Inferior parietal cortex (tissue), 1 donor: ENCODE measurements around the gene SLC12A2.
A peak's percentile ranks its signal among the peaks of the same experiment; 100 is the strongest.

Experiments
- DNase-seq: peaks from one replicate; pipeline ENCODE4 v3.0.0-alpha.2; 2016; ENCODE audit errors: extremely low spot score

The SLC12A2 gene

DNA sequence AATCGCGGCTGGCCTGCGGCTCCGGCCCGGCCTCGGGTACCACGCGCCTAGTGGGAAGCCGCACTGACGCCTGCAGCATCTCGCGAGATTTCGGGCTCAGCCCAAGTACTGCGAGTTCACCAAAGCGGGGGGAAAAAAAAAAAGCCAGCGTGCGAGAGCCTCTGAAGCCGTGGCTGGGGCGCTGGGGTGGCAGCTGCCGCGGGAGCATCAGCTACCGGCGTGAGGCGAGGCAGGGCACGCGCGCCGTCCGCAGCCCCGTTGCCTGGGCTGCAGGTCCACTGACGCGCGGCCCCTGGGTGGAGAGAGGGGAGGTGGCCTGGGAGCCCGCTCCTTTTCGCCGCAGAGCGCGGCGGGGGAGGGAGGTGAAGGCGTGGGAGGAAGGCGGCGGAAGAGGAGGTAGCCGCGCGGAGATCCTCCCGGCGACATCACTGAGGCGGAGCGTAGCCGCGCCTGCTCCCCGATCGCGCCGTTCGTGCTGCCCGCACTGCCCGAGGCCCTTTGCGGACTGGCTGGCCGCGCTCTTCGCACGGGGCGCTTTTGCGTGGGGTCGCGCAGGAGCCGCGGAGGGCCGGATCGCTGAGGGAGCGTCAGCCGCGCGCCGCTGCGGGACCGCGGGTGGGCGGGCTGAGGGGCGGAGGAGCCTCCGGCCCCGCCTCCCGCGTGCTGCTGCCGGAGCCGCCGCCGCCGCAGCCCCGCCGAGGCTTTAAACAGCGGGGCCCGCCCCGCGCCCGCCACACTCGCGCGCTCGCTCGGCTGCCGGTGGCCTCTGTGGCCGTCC is at the start of gene SLC12A2:
Gene SLC12A2 (plus strand): TSS at position 734 of the 778 bp plus-strand sequence. CDS start 189 bp downstream, outside the sequence.
- peak; percentile 91 for DNase-seq

DNA sequence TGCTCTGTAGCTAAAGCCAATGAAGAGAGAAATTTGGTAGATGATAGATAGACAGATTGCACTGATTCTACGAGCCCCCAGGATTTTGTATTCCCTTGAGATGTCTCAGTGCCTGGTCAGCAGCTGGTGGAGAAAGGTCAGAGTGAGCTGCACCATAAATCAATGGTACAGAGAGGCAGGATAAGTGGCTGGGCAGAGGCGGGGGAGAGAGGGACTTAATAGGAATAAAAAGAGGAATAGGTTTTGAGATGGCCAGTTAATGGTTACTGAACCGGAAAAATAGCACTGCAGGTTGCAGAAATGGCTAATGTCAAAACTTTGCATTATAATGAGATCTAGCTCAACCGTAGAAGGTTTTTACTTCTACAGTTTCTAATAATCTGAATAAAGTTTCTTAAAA is 47.9 kb upstream of the SLC12A2 start:
- no peak for DNase-seq

DNA sequence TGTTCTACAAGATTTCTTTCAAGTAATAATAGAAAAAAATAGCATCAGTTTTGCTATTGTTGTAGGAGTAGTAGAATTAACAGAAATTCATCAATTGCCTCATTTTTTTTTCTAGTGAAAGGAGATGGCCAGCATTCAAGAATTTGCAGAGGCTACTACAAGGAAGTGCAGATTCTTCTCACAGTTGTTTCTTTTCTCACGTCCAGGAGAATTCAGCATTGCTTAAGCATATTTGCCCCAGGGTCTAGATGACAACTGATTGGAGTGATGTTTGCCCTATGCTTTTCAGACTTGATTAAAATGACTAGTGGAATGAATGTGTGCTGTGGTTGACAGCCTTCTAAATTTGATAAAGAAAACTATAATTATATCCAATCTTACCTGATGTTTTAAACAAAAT is 46.6 kb upstream of the SLC12A2 start:
- no peak for DNase-seq

DNA sequence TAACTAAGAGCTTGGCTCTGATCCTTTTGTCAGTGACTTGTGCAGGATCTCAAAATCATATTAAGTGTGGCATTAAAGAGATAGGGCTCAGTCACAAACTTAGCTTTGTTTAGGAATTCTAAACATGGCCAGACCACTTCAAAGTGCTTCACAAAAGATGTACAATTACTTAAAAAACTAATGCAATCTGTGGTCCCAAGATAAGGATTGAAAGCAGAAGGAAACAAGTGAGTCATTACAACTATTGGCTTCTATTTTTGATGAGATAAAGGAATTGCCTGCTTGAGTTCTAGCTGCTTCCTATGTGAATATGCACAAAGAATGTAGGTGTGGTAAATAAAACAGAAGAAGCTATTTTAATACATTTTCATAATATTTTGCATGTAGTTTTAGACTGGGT is 44.9 kb upstream of the SLC12A2 start:
- no peak for DNase-seq

DNA sequence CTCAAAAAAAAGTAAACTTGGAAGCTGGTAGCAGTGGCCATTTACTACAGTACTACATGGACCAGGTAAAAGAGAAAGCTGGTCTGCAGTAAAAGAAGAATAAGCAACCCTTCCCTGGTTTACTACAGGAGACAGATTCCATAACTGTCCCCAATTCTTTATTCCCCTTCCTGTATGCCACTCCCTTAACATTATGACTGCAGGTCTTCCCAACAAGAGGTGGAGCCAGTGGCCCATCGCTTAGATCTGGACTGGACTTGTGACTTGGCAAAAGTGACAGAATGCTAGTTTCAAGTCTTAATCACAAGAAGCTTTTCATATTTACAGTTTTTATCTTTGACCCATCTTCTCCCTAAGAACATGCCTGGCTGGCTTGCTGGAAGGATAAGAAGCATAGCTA is 42.6 kb upstream of the SLC12A2 start:
- no peak for DNase-seq

DNA sequence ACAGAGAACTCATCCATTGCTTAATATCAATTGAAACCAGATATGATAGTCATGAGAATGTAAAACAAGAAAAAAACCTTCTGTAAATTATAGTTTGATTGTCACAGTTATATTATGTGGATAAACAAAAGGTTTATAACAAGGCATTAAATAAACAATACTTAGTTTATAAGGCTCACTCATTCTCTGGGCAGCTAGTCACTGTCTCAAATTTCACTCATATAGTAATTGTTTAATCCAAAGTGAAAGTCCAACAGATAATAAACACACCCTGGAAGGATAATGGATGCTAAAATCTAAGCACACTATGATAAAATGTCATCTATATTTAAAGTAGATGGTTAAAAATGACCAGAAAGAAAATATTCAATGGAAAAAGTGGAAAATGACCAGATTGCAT is 30.8 kb upstream of the SLC12A2 start:
- no peak for DNase-seq

DNA sequence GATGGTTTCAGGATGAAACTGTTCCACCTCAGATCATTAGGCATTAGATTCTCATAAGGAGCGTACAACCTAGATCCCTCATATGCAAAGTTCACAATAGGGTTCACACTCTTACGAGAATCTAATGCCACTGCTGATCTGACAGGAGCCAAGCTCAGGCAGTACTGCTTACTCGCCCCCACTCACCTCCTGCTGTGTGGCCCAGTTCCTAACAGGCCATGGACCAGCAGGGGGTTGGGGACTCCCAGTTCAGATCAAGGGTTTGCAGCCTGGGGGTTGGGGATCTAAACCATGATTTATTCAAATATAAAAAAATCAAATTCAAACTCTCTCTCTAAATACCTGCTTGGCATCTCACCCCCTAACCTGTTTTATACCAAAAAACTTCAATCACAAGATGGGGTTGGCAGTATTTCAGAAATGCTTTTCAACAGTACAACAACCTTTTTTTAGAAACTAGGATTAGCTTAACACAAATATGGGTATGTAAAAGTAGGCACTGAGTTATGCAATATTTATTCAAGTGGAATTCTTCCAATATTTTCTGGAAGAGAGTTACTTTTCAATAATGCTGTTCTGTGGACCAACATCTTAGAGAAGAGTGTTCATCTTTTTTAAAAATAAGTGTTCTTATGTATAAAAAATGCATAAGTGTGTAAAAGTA is 30.1 kb upstream of the SLC12A2 start:
- DNase-seq: no peak

DNA sequence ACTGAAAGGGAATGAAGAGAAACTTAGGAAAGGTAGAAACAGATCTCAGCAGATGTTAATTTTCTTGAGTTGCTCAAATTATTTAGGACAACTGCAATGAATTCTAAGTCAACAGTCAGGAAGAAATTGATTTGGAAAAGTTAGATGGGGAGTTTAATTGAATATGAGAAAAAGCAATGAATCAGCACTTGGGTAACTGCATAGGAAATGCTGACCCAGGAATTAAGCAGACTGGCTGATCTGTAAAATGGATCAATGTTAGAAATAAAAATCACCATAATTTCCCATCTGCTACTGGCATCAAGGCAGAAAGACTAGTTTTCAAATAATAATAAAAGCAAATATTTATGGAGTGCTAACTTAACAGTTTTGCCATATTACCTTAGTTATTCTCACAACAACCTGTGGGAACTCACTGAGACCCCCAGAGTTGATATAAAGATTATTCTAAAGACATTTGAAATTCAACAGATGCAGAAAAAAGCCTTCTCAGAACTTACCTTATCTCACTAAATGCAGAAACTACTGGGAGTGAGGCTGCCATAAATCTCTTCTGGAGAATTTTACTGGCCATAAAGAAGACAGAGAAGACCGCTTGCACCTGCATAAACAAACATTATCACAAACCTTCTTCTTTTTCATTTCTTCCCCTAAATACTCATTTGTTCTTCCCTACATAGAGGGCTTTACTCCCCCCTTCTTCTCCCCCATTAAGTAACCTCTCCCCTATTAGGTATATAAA is 22.8 kb upstream of the SLC12A2 start:
- no peak for DNase-seq

DNA sequence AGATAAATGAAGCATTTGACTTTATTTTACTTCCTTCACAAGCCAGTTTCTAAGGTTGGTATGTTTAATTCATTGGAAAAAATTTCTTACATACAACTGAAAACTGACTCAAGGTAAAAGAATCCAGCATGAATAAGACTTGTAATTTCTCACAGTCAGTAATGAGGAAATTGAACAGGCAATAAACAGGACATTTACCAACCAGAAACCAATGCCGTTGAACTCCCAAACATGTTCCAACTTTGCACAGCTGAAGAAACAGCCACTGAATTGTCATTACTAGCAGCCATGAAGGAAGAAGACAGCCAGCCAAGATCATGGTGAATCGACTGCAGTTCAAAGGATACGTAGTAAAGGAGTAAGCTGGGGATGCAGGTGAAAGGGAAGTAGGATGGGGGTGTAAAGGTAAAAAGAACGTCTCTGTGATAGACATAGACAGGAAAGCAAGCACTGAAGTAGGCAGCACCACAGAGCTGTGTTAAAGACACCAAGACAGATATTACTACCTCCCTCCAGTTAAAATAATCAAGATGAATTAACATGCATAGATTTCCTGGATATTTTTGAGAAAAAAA is 21.3 kb upstream of the SLC12A2 start:
- no peak for DNase-seq

DNA sequence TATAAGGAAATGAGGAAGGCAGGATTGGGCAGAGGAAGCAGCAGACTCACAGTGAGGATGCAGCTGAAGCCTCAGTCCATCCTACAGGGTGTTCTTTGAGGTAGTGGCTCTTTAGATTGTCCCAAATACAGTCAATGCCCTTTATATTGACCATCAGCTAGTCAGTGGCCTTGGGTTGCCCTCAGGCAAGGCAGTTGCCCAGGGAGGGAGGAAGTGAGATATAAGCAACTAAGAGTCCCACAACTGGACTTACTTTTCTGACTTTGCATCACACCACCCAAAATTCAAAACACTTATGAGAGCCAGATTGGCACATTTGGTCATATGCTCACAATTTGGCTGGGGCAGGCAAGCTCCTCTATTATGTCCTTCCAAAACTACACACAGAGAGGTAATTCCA is 9.4 kb upstream of the SLC12A2 start:
- DNase-seq: no peak

DNA sequence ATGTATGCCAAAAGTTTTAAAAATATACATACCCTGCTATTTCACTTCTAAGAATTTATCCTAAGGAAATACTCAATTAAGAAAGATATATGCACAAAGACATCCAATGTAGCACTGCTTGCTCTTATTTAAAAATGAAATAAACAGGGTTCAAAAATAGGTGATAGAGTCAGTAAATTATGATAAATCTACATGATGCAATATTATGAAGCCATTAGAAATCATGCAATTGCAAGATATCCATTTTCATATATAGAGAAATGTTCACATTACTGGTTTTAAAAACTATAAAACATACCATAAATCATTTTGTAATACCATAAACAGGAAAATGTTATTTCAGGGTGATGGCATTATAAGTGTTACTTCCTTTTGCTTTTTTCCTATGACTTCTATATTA is 8.6 kb upstream of the SLC12A2 start:
- no peak for DNase-seq

DNA sequence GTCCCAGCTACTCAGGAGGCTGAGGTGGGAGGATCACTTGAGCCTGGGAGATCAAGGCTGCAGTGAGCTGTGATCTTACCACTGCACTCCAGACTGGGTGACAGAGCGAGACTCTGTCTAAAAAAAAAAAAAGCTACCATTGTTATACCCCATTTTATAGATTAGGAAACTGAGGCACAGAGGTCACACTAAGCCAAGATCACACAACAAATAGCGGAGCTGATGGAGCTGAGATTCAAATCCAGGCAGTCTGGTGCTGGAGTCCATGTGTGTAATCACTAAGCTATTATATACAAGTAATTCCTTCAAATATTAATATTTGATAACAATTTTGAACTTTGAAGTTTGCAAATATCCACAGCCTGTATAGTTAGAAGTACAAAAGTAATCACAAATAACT is 6.0 kb upstream of the SLC12A2 start:
- no peak for DNase-seq

DNA sequence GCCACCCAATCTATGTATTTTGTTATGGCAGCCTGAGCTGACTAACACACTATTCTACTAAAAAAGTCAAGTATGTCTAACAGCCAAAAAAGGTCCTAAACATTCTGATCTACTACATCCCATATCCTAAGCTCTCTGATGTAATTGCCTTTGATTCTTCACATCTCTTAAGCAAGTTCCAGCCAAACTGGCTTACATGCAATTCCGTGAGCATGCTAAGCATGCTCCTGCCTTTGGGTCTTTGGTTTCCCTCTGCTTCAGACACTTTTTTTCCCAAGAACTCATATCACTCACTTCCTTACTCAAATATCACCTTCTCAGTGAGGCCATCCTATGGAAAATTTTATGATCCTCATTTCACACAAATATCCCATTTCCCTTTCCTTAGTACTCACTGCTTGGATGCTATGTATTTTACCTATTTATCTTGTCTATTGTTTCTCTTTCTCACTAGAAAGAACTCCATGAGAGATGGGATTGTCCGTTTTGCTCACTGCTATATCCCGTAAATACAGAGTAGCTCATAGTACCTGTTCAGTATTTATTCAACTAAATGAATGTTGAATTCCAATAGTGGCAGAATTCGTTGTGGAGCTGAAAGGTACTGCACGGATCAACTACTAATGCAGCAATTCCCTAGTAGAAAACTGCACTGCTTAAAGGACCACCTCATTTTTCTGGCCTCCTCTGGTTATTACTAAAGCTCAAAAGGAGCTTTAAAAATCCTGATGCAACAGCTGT is 2.3 kb upstream of the SLC12A2 start:
- no peak for DNase-seq

DNA sequence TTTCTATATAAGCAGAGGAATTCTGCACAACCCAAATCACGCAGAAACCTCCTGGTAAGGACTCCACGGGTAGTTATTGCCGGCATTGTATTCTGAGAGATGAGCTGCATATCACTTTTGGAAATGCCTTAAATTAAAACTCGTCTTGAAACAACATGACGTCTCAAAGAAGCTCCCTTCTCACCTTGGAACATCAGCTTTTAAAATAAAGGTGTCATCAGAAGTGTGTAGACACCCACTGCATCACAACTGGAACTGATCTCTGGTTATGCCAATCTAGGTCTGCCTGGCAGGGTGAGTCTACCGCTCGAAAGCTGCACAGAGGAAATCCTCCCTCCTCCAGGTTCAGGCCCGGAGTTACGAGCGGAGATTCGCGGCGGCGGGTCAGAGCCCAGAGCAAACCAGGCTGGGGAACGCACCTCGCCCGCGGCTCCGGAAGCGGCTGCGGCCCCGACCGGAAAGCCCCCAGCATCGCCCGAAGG is 974 bp upstream of the SLC12A2 start:
- peak; percentile 60 for DNase-seq

DNA sequence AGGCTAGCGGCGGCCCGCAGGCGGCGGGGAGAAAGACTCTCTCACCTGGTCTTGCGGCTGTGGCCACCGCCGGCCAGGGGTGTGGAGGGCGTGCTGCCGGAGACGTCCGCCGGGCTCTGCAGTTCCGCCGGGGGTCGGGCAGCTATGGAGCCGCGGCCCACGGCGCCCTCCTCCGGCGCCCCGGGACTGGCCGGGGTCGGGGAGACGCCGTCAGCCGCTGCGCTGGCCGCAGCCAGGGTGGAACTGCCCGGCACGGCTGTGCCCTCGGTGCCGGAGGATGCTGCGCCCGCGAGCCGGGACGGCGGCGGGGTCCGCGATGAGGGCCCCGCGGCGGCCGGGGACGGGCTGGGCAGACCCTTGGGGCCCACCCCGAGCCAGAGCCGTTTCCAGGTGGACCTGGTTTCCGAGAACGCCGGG is 253 bp downstream of the SLC12A2 start:
- DNase-seq: no peak

DNA sequence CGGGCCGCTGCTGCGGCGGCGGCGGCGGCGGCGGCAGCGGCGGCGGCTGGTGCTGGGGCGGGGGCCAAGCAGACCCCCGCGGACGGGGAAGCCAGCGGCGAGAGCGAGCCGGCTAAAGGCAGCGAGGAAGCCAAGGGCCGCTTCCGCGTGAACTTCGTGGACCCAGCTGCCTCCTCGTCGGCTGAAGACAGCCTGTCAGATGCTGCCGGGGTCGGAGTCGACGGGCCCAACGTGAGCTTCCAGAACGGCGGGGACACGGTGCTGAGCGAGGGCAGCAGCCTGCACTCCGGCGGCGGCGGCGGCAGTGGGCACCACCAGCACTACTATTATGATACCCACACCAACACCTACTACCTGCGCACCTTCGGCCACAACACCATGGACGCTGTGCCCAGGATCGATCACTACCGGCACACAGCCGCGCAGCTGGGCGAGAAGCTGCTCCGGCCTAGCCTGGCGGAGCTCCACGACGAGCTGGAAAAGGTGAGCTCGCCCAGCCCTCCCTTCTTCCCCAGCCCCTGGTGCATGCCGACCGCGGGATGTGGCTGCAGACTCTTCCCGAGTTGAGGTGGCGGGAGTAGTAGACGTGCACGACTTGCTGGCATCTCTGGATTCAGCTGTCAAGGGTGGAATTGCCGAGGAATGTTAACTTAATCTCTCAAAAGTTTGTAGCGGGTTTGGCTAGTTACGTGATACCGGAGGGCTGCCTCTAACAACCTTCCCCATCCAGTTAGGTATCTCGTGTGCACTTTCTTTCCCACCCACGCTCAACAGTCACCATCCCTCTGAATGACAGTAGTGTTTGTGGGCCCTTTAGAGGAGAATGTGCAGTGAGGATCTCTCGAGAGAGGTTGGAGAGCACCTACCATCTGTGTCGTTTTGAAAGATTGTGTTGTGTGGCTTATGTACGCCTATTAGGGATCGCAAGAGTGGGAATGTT is 932 bp downstream of the SLC12A2 start:
- DNase-seq: no peak

DNA sequence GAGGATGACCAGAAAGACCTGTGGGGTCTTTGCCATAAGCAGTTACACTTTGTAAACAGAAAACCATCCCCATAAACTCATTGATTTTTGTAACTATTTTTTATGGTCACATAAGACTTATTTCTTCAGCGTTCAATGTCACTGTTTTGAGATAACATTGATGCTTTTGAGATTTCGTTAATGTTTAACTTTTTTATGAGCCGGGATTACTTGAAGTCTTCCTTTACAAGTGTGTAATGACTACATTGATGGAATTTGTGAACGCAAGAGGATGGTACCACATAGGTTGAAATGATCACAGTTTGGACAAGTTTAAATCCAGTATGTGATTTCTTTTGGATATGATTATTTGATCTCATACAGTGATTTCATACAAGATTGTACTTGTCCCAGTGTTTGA is 1.8 kb downstream of the SLC12A2 start:
- no peak for DNase-seq

DNA sequence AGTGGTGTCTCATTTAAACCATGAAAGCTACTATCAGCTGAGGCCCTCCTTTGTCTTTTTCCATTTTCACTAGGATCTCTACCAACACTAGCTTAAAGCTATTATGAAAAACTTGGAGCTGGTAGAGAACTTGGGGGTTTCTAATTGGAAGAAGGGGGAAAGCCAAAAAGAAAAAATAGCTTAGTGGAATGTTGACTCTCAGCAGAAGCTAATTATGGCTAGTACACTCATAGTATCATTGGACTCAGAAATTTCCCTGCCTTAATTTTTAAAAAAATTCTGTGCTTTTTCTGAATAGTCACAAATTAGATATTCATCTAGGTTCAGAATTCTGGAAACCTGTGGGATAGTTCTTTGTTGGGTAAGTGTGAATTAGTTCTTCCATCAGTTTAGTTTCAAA is 8.0 kb downstream of the SLC12A2 start:
- no peak for DNase-seq

DNA sequence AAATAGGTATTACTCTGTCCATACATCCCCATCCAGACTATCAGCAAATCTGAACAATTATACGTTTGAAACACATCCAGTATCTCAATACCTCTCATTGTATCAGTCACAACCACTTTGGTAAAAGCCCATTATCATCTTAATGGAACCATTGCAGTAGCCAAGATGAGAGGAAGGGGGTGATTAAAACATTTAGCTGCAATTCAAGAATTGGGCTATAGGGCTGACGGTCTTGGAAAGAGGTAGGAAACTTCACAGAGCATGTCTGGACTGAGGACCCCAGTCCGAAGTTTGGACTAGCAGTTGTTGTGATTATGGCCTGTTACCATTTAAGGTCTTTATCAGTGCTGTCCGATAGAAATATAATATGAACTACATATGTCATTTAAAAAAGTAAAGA is 8.6 kb downstream of the SLC12A2 start:
- DNase-seq: no peak

DNA sequence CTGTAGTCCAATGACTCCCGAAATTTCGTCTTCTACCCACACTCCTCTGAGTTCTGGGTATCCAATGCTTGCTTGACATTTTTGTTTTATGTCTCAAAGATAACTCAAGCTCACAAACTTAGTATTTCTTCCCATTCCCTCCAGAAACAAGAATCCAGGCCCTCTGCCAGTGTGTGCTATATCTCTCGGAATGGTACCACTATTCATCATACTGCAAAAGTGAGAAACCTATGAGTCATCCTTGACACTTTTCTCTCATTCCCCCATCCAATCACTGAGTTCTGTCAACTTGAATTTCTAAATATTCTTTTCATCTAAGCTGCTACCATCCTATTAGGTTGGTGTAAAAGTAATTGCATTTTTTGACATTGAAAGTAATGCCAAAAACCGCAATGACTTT is 9.8 kb downstream of the SLC12A2 start:
- no peak for DNase-seq
